Subcutaneous adipose tissue (tissue), 4 donors: ENCODE measurements around the gene ELMOD3. TPM values are rescaled to one million over a fixed set of nuclear protein-coding genes. Genes with fewer than 3 reads are reported as not detected.

Source experiments
- CTCF ChIP-seq: fragments of 450-650 bp; IDR thresholded peaks from one replicate; pipeline ENCODE4 v1.5.1; 2016; ENCODE audit warnings: low read depth, mild to moderate bottlenecking, control low read depth, antibody characterized with exemption, moderate library complexity
- total RNA-seq, 4 donors: library from RNA; depleted of rRNA; stranded (reverse); fragments of >200 nt; gene quantifications; one replicate each; pipeline ENCODE4 v1.1.0, GENCODE V29; 2016

ELMOD3 gene
- total RNA-seq, 4 donors from 2014 or later, result 34.5 to 192 (median 88.3) TPM

GRCh38 chr2:85413592-85414420 is 59.2 kb downstream of the ELMOD3 start:
- no peak for TF ChIP-seq CTCF

- no peak for TF ChIP-seq CTCF
These were observed 60.4 kb downstream of the ELMOD3 start for GRCh38 chr2:85414761-85415553.

- no peak for TF ChIP-seq CTCF
These were observed 61.5 kb downstream of the ELMOD3 start for GRCh38 chr2:85415980-85416650.

GRCh38 chr2:85418132-85419008 is 63.8 kb downstream of the ELMOD3 start, which contains the start of gene SH2D6:
Gene SH2D6 (plus strand): TSS chr2:85418714. CDS start chr2:85429466, 10,752 bp downstream.
- no peak for TF ChIP-seq CTCF

- no peak for TF ChIP-seq CTCF
These were observed 64.6 kb downstream of the ELMOD3 start for GRCh38 chr2:85419009-85419675.

- no peak for TF ChIP-seq CTCF
These were observed 66.1 kb downstream of the ELMOD3 start for GRCh38 chr2:85420536-85421259.
